GM21619 (cell line): ENCODE measurements around the gene EXD3.
"Not testable (repeated sequence)": the region's sequence is repeated elsewhere in the genome, so short reads cannot be mapped to it uniquely, and the experiment has no call there.

Experiments
- ATAC-seq: cut with Tn5 transposase; IDR thresholded peaks from one replicate; pipeline ENCODE4 v1.9.1; 2021; ENCODE audit not compliant: unreplicated experiment

The EXD3 gene, protein sequence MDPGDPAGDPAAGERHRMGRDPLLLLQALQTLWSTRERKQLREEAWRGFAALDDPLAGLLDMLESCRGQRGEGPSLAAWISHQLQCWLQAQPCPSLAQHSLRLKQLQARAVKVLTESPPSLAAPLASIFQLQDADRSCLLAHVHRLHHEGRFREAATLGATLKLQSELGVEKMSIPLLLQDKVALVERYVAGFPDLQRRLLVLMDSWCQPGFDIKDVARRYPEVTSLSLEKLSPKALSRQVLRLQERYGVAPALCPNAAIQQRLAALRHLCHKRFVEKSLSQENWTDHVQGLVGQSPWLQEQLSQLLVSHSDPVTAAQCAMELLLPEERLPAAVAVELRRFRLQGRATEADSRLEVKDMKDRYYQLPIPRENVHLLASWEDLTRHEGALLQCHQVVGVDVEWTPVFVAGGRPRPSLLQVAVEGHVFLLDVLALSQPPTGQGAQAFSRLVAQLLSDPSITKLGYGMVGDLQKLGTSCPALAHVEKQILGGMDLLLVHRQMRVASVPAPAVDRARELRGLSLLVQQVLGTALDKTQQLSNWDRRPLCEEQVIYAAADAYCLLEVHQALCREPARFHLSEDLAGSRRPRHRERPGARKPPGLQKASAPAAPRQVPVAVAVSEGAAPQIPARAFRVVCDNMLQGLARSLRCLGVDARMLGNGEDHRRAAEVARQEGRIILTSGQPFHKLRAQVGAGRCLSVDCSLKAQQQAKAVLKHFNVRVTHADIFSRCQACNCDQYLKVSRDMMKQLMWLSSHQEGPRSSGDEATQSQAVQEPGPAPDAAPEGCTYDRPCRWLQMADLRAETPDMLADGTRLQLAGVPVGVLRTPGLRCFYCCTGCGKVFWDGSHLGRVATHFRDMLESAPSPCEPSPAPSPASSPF

DNA sequence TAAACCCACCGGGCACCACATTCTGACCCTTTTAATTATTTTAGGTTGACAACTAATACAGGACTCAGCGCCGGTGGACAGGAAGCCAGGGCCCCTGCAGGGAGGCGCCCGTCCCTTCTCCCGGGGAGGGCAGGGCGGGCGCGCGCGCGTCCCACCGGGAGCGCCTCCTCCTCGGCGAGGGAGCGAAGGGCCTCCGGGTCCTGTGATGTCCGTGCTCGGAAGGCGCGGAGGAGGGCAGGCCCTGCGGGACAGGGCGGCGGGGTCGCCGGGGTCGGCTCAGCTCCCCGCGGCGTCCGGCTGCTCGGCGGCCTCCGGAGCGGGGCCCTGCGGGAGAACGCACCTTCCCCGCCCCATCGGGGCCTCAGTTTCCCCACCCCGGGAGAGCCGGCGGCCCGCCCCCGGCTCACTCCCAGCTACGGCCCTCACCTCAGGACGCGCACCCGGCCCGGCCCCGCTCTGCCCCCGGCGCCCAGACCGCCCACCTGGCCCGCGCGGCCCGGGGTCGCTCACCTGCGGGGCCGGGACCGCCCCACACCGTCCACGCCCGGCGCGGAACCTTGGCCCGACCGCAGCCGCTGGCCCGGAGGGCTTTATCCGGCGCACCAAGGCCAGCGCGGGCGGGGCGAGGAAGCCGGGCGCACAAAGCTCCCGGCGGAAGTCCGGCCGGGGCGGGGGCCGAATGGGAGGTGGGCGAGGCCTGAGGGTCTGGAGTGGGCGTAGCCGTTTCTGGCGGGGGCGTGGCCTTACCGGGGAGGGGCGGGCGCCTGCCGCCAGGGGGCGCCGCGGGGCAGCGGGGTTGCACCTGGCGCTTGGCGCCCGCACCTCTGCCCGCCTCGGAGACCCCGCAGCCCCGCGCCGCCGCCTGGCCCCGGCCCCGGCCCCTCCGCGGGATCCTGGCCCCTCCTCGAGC lies at the start of gene EXD3, which contains the start of gene NOXA1:
Gene EXD3 (minus strand): TSS at position 559 of the 910 bp plus-strand sequence. CDS start 27,805 bp downstream, outside the sequence.
Gene NOXA1 (plus strand): TSS at position 790 of the 910 bp plus-strand sequence. CDS start 137 bp downstream, outside the sequence.
- ATAC-seq: peak; percentile 71

DNA sequence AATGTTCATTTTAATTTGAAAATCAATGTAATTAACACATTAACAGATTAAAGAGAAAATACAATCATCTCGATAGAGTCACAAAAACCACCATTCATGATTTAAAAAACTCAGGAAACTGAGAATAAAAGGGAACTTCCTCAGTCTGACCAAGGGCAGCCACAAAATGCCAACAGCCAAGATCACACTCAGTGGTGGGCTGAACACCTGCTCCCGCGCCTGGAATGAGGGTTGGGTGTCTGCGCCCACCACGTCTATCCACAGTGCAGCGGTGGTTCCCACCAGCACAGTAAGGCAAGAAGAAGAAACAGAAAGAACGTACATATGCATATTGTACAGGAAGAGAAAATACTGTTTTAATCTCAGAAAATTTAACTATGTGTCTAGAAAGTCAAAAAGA lies 47.8 kb upstream of the EXD3 start:
- ATAC-seq: no peak

DNA sequence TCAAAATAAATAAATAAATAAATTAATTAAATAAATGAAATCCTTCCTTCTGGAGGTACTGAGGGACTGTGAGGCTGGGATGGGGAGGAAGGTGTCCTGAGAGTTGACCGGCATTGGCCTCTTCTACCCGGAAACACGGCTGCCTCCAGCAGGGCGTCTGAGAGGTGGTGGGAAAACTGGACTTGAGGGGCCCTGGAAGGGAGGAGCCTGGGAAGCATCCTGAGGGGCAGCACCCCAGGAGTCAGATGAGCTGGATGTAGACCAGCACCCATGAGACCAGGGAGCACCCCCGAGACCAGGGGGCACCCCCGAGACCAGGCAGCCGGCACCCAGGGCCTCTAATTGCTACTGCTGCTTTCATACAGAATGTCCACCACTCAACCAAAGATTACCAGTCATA lies 44.9 kb upstream of the EXD3 start:
- no peak for ATAC-seq

DNA sequence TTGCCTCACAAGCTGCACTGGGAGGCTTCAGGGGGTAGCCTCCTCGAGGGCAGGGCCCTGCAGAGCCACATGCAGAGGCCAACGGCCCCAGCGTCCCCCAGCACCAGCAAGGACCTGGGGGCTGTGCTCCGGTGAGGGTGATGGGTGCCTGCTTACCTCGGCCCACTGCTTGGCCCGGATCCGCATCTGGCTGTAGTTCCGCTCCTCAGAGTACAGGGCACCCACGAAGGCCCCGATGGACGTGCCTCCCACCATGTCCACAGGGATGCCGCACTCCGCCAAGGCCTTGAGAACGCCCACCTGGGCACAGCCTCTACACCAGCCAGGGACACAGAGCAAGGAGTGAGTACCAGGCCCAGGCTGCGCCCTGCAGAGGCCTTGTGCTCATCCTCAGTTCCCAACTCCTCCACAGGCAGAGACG lies 44.2 kb upstream of the EXD3 start:
- ATAC-seq: no peak

DNA sequence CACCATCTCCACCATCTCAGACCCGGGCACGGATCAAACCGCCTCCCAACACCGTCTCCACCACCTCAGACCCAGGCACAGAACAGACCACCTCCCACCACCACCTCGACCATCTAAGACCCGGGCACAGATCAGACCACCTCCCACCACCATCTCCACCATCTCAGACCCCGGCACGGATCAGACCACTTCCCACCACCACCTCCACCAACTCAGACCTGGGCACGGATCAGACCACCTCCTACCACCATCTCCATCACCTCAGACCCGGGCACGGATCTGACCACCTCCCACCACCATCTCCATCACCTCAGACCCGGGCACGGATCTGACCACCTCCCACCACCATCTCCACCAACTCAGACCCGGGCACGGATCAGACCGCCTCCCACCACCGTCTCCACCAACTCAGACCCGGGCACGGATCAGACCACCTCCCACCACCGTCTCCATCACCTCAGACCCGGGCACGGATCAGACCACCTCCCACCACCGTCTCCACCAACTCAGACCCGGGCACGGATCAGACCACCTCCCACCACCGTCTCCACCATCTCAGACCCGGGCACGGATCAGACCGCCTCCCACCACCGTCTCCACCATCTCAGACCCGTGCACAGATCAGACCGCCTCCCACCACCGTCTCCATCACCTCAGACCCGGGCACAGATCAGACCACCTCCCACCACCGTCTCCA lies 43.6 kb upstream of the EXD3 start:
- ATAC-seq: not testable (repeated sequence)

DNA sequence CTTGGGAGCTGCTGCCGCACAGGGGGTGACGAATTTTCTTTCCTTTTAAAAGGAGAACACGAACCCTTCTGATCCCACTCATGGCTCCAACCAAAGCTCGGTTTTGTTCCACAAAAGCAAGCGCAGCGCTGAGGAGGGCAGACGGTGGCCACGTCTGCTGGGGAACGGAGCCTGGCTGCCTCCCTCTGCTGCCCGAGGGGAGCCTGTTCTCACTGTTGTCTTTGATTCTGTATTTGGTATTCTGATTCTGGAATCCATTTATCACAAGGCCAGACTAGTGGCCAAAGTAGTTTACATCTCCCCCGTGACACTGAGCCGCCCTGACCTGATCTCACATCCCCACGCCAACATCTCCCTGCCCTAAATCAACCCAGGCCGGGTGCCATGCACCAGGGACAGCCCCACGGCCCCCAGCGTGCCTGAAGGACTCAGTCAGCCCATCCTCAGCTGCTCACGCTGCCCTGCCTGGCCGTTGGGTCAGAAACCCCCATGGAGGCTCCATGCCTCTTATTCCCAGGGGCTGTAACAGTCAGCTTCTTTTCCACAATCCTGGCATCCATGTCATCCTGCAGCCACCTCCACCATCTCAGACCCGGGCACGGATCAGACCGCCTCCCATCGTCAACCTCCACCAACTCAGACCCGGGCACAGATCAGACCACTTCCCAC lies 42.9 kb upstream of the EXD3 start:
- ATAC-seq: no peak

DNA sequence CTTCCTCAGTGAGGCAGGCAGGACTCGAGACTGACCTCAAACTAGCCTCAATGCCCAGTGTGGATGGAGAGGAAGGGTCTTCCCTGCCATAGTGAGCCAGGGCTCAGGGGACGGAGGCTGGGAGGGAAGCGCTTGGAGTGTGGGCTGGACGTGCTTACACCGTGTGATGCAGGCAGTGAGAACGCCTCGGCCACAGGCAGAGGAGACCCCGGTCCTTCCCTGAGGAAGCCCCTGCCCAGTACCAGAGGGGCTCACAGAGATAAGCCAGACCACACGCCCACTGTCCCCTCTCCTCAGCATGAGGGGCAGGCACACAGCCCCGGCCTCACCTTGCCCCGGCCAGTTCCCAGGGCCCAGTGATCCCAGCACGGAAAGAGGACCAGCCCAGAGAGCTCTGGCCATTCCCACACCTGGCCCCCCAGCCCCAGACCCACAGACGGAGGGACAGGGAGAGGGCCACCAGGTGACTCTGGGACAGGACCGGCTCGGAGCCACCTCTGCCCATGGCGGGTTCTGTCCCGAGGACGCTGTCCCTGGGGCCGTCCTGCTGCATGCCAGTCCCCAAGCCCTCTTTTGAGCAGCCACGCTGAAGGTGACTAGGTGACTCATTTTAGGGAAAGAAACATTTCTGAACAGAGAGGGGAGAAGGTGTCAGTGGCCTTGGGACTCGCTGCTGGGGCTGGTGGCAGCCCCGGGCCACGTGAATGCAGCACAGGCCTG lies 42.2 kb upstream of the EXD3 start:
- no peak for ATAC-seq

DNA sequence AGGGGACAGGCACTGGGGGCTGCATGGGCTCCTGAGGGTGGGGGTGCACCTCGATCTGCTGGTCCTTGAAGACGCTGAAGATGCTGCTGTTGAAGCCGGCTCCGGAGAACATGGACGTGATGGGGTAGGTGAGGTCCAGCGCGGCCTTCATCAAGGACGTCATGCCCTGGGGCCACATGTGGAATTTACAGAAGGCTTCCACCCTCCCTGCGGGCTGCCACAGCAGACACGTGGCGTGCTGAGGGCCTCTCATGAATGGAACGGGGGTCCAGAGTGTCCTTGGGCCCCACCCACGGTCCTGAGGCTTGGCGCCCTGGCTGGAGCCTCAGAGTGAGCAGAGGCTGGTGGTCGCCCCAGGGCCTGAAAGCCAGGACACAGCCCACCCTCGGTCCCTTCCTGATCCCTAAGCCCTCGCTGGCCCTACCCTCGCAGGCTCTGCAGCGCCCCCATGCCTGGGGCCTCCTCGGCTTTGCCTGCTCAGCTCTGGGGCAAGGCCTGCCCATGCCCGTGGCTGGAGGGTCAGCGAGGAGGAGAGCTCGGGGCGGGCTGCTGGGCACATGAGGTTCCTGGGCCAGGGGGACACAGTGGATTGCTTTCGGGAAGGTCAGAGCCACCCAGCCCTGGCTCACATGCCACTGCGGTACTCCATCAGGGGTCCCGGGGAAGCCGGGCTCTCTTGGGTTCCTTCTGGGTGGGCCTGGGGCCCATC lies 41.5 kb upstream of the EXD3 start:
- no peak for ATAC-seq

DNA sequence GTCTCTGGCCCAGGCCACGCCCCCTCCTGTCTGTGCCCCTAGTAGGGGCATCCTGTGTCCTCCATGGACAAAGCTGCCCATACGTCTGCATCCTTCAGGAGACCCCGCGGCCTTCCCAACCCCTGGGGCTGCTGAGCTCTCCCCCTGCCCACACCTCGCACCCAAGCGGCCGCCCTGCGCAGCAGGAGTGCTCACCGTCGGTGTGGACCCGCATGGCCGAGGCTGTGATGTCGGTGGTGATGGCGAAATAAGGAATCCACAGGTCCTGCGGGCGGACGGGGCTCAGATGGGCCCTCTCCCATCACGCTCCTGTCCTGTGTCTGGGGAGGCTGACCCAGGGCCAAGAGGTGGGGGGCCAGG lies 40.9 kb upstream of the EXD3 start:
- no peak for ATAC-seq

DNA sequence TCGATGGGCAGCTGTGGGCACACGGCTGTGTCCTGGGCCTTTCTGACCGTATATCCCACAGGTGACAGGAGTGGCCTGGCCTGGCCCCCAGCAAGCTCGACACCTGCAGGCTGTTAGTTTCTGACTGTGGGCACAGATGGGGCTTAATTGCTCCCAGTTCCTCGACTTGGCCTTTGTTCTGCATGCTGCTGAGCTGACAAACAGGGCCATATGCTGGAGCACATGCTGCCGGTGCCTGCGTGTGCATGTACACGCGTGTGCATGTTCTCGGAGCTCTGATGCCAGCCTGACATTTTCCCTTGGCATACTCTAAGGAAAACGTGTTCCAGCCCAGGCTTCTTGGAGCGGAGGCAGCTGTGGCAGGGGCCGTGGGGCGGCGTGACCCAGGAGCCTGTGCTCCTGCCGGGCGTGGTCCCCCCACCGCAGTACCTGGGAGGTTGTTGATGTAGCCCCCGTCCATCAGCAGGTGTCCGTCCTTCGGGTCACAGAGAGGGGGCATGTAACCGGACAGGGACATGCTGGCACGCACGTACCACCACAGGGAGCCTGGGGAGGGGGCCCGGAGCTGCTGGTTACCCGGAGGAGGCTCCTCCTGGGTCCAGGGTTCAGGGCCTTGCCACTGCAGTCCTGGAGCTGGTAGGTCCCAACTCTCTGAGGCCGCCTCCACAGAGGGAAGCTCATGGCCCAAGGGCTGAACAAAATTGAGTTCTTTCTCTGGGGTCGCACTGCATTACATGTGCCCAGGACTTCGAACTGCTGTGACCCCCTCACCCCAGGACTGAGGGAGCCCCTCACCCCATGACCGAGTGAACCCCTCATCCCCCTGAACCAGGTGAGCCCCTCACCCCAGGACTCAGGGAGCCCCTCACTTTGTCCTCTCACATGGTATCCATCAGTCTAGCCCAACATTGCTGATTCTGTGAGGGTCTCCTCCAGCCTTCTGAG lies 40.3 kb upstream of the EXD3 start:
- ATAC-seq: no peak

DNA sequence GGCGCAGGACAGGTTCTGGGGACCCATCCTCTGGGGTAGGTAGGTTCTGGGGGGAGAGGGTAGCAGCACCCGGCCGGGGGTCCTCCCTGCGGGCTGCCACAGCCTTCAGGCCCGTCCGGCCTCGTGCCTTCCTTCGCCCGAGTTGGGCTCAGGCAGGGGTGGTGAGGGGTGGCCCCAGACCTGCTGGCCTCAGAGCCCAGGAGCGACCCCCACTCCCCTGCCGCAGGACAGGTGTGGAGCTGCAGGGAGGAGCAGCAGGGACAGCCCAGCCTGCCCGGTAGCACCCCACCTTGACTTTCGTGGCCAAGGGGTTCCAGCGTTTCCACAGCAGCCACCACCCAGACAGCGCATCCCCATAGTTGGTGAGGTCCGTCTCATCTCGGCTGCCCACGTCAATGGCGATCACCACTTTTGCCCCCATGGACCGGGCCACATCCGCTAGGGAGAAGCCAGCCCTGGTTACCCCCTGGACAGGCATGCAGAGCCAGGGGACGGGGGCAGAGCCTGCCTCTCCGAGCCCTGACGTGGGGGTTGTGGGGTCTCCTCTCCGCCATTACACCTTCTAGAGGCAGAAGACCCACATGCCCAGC lies 39.5 kb upstream of the EXD3 start:
- ATAC-seq: no peak

DNA sequence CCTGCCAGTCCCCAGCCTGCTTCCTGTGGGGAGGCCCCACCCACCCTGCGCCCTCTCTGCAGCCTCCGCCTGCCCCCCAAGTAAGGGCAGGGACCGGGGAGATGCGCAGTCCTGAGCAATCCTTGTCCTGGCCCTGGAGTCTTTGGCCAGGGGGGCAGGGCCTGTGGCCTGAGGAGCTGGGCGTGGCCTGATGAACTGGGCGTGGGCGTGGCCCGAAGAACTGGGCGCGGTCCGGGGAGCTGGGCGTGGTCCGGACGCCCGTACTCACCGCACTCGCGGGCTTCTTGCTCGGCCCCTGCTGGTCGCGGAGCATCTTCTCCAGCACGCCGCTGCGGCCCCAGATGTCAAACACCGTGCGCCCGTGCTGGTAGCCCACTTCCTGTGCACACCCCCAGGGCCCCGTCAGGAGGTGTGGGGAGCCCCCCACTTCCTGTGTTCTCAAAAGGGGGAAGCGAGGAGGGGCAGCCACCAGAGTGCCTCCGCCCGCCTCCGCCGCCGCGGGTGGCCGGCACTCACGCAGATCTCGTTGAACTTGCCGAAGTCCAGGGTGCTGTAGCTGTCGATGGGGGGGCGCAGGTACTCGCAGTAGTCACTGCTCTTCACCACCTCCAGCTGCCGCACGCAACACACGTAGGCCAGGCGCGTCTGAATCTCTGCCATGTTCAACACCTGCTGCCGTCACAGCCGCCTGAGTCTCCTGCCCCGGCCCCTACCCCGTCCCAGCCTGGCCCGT lies 38.9 kb upstream of the EXD3 start:
- ATAC-seq: peak; percentile 50

DNA sequence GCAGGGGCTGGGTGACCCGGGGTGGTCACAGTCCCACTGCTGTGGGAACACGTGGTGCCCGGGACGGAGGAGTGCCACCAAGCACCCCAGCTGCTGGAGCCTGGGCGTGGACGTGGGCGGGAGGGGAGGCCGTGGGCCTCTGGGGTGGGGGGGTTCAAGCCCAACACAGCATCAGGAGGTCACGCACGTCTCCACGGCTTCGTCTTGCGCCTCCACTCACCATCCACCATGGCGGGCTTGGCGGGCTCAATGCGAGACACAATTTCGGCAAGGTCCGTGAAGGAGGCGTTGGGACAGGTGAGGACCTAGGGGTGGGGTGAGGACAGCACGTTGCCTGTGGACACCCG lies 38.3 kb upstream of the EXD3 start:
- ATAC-seq: no peak

DNA sequence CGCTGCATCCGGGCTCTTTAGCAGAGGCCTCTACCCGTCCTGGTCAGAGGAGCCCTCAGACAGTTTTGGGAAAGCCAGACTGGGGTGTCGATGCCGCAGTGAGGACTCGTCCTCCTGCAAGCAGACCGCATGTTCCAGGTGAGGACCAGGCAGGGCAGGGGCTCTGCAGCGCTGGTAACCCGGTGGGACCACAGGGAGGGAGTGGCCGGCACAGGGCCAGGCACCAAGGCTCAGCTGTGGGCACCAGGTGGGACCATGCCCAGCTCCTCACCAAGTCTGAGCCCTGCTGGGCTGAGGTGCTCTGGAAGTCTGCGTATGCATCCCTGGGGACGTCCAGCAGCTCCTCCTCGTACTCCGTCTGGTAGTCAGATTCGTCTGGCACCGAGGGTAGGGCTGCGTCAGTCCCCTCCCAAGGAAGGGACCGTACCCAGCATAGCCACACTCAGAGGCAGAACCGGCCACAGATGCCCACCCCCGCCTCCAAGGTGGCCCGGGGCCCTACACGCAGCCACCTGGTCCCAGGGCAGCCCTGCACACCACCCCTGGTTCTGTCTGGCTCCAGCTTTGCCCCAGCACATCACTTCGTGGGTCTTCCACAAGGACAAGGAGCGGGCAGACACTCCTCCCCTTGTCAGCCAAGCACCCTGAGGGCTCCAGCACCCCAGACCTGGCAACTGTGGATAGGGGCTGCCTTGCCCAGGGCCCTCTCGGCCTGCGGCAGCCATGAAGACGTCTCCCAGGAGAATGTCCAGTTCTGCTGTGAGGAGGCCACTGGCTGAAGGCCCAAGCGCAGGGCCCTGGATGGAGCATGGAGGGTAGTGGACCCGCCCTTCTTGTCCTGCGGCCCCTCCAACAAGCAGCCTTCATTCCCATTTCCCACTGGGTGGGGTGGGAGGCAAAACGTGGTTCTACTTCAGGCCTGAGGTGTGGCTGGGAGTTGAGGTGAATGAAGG lies 37.7 kb upstream of the EXD3 start:
- ATAC-seq: no peak

DNA sequence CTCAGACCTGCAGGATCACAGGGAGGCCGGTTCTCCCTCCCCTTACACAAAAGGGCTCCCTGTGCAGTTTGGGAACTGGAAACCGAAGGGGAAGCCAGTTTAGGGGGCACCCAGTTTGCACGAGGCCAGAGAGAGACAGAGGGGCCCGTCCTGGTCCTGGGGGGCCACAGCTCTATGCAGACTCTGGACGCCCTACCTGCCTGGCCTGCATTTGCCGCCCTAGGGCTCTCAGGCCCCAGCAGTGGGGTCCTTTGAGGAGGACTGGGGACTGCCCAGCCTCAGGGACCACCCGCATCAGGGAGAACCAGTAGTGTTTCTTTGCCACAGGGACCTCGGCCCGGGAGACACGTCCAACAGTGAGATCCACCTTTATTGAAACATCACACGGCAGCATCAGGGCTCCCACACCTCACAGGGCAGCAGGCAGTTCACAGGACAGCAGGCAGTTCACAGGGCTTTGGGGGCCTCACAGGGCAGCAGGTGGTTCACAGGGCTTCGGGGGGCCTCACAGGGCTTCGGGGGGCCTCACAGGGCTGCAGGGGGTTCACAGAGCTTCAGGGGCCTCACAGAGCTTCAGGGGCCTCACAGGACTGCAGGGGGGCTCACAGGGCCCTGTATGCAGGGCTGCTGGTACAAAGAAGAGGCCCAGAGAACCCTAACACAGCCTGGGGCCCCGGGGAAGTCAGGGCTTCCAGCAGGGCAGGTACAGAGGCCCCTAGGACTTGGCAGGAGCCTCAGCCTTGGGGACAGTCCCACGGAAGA lies 36.8 kb upstream of the EXD3 start:
- no peak for ATAC-seq
